ENCODE measurements around the gene NPHS1.
A peak's percentile ranks its signal among the peaks of the same experiment; 100 is the strongest.
"Not testable (repeated sequence)": the region's sequence is repeated elsewhere in the genome, so short reads cannot be mapped to it uniquely, and the experiment has no call there.

NPHS1 gene

DNA sequence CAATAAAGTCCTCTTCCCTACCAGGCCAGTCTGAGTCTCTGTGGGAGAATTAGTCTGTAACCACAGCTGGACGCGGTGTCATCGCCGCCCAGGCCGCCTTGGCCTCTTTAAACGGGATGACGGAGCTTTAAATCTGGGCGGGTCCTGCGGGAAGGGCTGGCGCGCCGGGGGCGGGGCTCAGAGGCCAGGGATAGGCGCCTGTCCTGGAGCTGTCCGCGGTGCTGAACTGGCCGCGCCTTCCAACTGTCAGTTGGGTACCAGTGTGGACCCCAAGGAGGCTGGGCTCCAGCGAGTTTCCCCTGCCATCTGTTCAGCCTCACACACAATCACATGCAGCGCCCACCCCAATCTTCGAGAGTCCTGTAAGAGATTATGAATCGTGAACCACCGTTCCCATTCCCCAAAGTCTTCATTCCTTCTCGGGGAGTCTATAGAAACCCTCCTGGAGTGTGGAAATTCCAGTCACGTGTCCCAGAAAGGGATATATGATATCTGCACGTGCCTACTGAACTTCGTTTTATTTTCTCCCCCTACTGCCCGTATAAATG is 27.5 kb upstream of the NPHS1 start:
- no peak for DNase-seq (ENCODE audit: low read depth in 2 of 2)

DNA sequence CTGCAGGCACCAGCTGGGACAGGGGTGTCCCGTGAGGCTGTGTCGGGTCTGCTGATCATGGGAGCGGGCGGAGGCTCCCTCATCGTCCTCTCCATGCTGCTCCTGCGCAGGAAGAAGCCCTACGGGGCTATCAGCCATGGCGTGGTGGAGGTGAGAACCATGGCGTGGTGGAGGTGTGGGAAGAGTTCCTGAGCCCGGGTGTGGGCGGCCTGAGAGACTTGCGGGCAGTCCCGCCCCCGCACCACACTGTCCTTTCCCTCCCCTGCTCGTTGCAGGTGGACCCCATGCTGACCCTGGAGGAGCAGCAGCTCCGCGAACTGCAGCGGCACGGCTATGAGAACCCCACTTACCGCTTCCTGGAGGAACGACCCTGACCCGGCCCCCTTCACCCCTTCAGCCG is 26.8 kb upstream of the NPHS1 start:
- no peak for DNase-seq (ENCODE audit: low read depth in 2 of 2)

GRCh38 chr19:35874392-35874930 is 22.2 kb upstream of the NPHS1 start:
- DNase-seq (ENCODE audit: low read depth in 2 of 2) = no peak

DNA sequence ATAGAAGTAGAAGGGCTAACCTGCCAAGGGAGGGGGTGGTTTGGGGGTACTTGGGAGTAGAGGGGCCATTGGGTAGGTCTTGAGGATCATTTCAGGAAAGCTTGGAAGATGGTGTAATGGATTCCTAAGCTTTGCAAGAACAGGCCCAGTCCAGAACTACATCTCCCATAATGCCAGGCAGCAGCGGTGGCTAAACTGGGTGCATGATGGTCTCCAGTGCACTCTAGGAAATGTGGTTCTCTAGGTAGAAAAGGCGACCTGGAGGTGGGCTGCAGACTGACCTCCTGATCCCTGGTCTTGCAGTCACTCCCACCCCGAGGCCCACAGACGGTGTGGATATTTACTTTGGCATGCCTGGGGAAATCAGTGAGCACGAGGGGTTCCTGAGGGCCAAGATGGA is 19.9 kb upstream of the NPHS1 start:
- DNase-seq (ENCODE audit: low read depth in 2 of 2) = no peak

DNA sequence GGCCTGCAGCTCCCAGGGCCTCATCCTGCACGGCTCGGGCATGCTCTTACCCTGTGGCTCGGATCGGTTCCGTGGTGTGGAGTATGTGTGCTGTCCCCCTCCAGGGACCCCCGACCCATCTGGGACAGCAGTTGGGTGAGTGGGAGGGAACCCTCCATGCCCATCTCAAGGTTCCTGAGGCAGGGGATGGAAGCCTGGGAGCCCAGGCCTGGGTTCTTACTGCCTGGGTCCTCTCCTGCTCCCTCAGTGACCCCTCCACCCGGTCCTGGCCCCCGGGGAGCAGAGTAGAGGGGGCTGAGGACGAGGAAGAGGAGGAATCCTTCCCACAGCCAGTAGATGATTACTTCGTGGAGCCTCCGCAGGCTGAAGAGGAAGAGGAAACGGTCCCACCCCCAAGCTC is 19.3 kb upstream of the NPHS1 start:
- DNase-seq (ENCODE audit: low read depth in 2 of 2) = no peak

DNA sequence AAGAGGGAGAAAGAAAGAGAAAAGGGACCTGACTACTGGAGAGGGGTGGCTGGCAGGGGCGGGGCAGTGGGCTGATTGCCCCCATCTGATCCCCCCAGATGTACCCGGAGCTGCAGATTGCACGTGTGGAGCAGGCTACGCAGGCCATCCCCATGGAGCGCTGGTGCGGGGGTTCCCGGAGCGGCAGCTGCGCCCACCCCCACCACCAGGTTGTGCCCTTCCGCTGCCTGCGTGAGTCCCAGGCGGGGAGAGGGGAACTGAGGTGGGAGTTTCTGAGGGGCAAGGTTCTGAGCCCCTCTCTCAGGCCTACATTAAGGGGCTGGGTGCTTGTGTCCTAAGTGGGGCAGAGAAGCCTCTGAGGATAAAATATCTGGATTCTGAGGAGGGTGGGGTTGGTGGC is 18.5 kb upstream of the NPHS1 start:
- DNase-seq (ENCODE audit: low read depth in 2 of 2) = no peak

DNA sequence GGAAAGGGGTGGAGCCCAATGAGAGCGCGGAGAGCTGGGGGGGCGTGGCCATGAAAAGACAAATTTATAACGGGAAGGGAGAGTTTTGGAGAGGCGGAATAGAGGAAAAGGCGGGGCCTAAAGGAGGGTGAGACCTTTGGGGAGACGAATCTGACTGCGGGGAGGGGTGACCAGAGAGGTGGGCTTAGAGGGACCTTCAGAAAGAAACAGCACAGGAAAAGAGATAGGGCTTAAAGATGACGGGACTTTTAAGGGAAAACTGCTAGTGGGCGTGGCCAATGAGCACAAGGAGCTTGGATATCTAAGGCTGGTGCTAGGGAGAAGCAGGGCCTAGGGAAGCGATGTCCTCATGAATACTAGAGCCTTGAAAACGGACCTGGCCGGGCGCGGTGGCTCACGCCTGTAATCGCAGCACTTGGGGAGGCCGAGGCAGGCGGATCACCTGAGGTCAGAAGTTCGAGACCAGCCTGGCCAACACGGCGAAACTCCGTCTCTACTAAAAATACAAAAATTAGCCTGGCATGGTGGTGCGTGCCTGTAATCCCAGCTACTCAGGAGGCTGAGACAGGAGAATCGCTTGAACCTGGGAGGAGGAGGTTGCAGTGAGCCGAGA is 17.9 kb upstream of the NPHS1 start:
- DNase-seq (ENCODE audit: low read depth in 2 of 2) = not testable (repeated sequence)

GRCh38 chr19:35869327-35870123 is 17.2 kb upstream of the NPHS1 start:
- DNase-seq (ENCODE audit: low read depth in 2 of 2) = peak; percentile 41 to 58

DNA sequence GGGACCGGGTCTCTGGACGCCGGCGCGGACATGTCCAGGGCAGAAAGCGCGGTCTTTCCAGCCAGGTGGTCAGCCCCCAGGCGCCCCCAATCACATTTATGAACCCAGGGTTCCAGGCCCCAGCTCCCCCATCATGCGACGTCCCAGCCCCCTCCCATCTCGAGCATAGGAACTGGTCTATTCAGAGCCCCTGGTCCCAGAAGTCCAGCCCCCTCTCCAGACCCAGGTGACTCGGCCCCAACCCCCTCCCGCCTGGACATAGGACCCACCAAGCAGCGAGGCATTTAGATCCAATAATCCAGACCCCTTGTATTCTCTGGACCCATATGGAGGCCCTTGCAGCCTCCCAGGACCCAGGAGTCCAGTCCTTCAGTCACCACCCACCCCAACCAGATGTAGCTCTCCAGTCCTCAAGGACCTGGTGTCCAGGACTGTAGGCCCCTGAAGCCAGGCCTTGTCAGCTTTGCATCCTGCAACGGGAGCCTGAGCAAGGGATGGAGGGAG is 16.6 kb upstream of the NPHS1 start:
- DNase-seq (ENCODE audit: low read depth in 2 of 2) = no peak

DNA sequence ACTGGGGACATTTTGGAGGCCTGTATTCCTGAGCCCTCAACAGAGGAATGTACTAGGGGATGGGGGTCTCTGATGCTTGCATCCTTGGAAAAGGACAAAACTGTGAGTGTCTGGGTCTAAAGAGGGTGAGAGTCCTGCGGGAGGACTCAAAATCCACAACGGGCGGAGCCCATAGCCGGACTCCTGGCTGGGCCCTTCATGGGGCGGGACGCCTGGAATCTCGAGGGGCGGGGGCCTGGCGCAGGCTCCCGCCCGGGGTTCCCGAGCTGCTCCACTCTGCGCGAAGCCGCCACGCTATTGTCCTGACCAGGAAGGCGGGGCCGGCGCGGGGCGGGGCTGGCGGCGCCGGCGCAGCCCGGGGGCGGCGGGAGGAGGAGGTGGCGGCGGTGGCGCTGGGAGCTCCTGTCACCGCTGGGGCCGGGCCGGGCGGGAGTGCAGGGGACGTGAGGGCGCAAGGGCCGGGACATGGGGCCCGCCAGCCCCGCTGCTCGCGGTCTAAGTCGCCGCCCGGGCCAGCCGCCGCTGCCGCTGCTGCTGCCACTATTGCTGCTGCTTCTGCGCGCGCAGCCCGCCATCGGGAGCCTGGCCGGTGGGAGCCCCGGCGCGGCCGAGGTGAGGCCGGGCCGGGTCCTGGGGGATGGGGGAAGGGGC is 16.0 kb upstream of the NPHS1 start, which contains the start of gene APLP1:
APLP1 (plus strand) TSS at position 403 of the 651 bp plus-strand sequence; CDS start at position 466, 63 bp downstream.
- DNase-seq (ENCODE audit: low read depth in 2 of 2) = peak; percentile 28 to 45

GRCh38 chr19:35863018-35863417 is 10.7 kb upstream of the NPHS1 start:
- no peak for DNase-seq (ENCODE audit: low read depth in 2 of 2)

- no peak for DNase-seq (ENCODE audit: low read depth in 2 of 2)
Observed at GRCh38 chr19:35862528-35862927, 10.2 kb upstream of the NPHS1 start.

DNA sequence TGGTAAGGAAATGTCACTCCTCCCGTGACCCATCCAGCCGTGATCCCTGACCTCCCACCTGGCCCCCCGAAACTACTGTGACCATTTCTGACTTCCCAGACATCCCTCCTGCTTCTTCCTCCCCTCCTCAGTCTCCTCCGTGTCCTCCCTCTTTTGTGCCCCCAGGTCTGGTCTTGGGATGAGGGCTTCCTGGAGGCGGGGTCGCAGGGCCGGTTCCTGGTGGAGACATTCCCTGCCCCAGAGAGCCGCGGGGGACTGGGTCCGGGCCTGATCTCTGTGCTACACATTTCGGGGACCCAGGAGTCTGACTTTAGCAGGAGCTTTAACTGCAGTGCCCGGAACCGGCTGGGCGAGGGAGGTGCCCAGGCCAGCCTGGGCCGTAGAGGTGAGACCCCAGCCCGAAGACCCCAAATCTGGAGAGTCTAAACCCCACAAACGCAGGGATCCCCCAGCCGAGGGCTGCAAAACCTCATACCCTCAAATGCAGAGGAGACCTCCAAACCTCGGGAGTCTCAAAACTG is 9.4 kb upstream of the NPHS1 start:
- no peak for DNase-seq (ENCODE audit: low read depth in 2 of 2)

- no peak for DNase-seq (ENCODE audit: low read depth in 2 of 2)
Observed at GRCh38 chr19:35860818-35861639, 8.7 kb upstream of the NPHS1 start.

GRCh38 chr19:35860436-35860817 is 8.1 kb upstream of the NPHS1 start:
- no peak for DNase-seq (ENCODE audit: low read depth in 2 of 2)

DNA sequence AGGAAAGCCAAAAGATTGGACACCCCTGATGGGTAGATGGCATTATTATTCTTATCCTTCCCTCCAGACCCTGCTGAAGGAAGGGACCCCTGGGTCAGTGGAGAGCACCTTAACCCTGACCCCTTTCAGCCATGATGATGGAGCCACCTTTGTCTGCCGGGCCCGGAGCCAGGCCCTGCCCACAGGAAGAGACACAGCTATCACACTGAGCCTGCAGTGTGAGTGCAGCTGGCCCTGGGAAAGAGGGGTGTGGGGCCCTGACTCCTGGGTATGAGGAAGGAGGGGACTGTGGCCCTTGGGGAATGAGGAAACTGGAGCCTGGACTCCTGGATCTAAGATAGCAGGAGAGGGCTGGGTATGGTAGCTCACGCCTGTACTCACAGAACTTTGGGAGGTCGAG is 7.1 kb upstream of the NPHS1 start:
- DNase-seq (ENCODE audit: low read depth in 2 of 2) = no peak

DNA sequence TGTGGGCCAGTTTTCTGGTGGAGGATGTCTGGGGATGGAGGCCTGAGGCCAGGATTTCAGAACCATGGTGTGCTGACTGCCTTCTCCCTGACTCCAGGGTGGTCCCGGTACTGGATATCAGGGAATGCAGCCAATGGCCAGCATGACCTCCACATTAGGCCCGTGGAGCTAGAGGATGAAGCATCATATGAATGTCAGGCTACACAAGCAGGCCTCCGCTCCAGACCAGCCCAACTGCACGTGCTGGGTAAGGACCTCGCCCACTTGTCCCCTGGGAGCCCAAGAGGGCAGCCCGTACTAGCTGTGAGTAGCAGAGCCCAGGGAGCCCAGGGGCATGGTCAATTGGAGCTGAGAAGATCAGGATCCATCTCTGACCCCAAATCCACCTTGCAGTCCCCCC is 6.0 kb upstream of the NPHS1 start:
- DNase-seq (ENCODE audit: low read depth in 2 of 2) = no peak

- no peak for DNase-seq (ENCODE audit: low read depth in 2 of 2)
Observed at GRCh38 chr19:35856546-35857149, 4.3 kb upstream of the NPHS1 start, which contains the start of gene KIRREL2. Gene KIRREL2 (plus strand): TSS chr19:35856911. CDS start chr19:35857120, 209 bp downstream.

GRCh38 chr19:35853038-35853756 is 893 bp upstream of the NPHS1 start:
- no peak for DNase-seq (ENCODE audit: low read depth in 2 of 2)
